BJ (cell line): ENCODE measurements around the gene CACNA2D2. TPM values are rescaled to one million over a fixed set of nuclear protein-coding genes. Genes with fewer than 3 reads are reported as not detected.

ENCODE experiments used
- CTCF ChIA-PET: fragments of 350-600 bp; formaldehyde crosslinking; extraction: SDS; loops from one replicate; lab custom pipeline; 2021; ENCODE audit warnings: antibody characterized with exemption, inconsistent platforms; lab: Yijun Ruan, JAX
- POLR2A ChIA-PET: fragments of 300-600 bp; sonication (Branson Sonifier 250); formaldehyde crosslinking; extraction: SDS; loops from one replicate; lab custom pipeline; 2021; ENCODE audit warnings: antibody characterized with exemption; lab: Charles Lee
- DNase-seq: peaks from one replicate; pipeline ENCODE4 v3.0.0-alpha.2; 2011; ENCODE audit warnings: low read depth
- H3K27me3 ChIP-seq: 2 replicates; pipeline ENCODE4 v1.6.0; 2011; ENCODE audit warnings: low read length; ENCODE audit not compliant: control insufficient read depth, insufficient read depth
- H3K36me3 ChIP-seq: 2 replicates; pipeline ENCODE4 v1.5.1; 2011; ENCODE audit warnings: low read length; ENCODE audit not compliant: control insufficient read depth, insufficient read depth
- H3K4me3 ChIP-seq: 2 replicates; pipeline ENCODE4 v1.5.1; 2011; ENCODE audit warnings: low read depth, mild to moderate bottlenecking, control low read depth, low read length
- polyA plus RNA-seq: library from polyadenylated mRNA; depleted of rRNA; stranded (reverse); fragments of >200 nt; gene quantifications from 2 replicates; pipeline ENCODE4 v1.2.3, GENCODE V29; 2011
- TF ChIP-seq, protein P1 (sequence below): IDR thresholded peaks from 2 replicates; pipeline ENCODE4 v1.5.1; 2011; ENCODE audit warnings: low read depth, mild to moderate bottlenecking, control low read depth, inconsistent platforms, low read length, moderate library complexity; ENCODE audit not compliant: insufficient read depth

Gene CACNA2D2
- polyA plus RNA-seq, 1 experiment: 0.11 TPM

DNA sequence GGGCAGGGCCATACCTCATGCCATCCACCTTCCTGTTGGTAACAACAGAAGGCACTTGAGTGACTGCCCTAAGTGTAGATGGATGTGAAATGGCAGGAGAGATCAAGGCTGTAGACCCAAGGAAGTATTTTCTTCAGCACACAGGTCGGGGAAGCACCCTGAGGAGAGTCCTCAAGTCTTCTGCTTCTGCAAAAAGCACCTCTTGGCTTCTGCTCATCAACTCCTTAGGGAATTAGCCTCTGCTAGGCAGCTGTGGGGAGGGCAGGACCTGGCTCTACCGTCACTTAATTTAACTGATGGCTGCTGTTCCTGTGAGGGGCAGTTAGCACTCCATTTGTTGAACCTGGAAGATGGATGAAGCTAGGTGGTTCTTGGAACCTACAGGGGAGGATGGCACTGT lies 6.9 kb upstream of the CACNA2D2 start:
- Histone ChIP-seq H3K36me3 (no peaks in the 10 kb centered on the region), H3K27me3 (peaks cover 30% of the 10 kb centered on the region), H3K4me3 (no peak overlapping the region)
- ChIA-PET POLR2A (no interaction called here), CTCF (no interaction called here)
- DNase-seq: no peak
- TF ChIP-seq, protein P1, sequence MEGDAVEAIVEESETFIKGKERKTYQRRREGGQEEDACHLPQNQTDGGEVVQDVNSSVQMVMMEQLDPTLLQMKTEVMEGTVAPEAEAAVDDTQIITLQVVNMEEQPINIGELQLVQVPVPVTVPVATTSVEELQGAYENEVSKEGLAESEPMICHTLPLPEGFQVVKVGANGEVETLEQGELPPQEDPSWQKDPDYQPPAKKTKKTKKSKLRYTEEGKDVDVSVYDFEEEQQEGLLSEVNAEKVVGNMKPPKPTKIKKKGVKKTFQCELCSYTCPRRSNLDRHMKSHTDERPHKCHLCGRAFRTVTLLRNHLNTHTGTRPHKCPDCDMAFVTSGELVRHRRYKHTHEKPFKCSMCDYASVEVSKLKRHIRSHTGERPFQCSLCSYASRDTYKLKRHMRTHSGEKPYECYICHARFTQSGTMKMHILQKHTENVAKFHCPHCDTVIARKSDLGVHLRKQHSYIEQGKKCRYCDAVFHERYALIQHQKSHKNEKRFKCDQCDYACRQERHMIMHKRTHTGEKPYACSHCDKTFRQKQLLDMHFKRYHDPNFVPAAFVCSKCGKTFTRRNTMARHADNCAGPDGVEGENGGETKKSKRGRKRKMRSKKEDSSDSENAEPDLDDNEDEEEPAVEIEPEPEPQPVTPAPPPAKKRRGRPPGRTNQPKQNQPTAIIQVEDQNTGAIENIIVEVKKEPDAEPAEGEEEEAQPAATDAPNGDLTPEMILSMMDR: no peak

DNA sequence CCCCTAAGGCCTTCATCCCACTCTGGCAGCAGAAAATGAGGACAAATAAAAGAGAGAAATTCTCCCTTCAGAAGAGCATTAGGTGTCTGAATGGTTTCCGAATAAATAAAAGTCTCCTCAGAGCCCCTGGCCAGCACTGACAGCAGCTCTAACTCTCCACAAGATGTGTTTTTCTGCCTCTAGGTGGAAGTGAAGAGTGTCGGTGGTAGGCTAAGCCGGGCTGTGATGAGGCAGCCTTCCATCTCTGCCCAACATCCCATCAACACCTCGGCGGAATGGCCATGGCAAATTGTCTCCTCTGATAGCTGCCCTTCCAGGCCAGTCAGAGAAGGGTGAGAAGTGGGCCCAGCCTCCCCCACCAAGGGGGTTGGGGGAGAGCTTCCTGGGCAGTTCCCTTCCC lies 6.3 kb upstream of the CACNA2D2 start:
- DNase-seq: no peak
- Histone ChIP-seq H3K4me3 (no peak overlapping the region), H3K36me3 (no peaks in the 10 kb centered on the region), H3K27me3 (peaks cover 34% of the 10 kb centered on the region)
- ChIA-PET CTCF (interaction anchor here (1.0 kb wide), 1 partner anchor 9 kb away, joined by 3 read pairs; no protein-coding TSS in a partner anchor), POLR2A (no interaction called here)
- TF ChIP-seq, protein P1: no peak

DNA sequence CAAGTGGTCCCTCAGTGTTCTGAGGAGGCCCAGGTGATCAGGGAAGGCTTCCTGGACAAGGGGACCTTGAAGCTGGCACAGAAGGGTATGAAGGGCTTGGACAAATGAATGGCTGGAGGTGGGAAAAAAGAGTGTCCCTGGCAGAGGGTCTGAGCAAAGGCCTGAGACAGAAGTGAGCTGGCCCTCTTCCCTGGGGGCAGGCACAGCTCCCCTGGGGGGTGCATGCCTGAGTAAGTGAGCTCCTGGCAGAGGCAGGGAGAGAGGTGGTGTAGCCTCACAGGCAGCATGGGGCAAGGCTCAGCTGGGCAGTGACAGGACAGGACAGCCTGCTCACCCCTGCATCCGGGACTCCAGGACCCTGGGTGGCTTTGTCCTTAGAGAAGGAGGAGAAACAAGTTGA lies 5.4 kb upstream of the CACNA2D2 start:
- TF ChIP-seq, protein P1: no peak
- Histone ChIP-seq H3K27me3 (peaks cover 34% of the 10 kb centered on the region), H3K36me3 (no peaks in the 10 kb centered on the region), H3K4me3 (no peak overlapping the region)
- ChIA-PET POLR2A (no interaction called here), CTCF (interaction anchor here (1.0 kb wide), 1 partner anchor 10 kb away, joined by 3 read pairs; no protein-coding TSS in a partner anchor)
- no peak for DNase-seq

DNA sequence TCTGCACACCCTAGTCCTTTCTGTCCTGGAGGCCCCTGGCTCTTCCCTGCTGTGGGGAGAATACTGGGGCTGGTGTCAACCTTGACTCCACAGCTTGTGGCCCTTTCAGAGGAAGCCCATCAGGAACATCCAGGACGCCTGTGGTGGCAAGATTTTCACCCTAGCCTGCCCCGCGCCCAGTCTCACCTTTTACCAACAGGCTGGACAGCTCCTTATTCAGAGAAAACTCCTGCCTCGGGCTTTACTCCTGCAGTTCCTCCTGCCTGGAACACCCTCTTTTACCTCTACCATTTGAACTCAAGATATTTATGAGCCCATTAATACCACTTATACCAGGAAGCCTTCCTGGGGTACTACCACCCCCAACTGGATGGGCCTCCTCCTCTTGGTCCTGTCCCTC lies 2.7 kb upstream of the CACNA2D2 start:
- Histone ChIP-seq H3K4me3 (no peak overlapping the region), H3K36me3 (no peaks in the 10 kb centered on the region), H3K27me3 (peaks cover 42% of the 10 kb centered on the region)
- TF ChIP-seq, protein P1: no peak
- ChIA-PET CTCF (interaction anchor here (0.9 to 1.5 kb wide), 2 partner anchors 13 to 35 kb away, joined by 3 read pairs; no protein-coding TSS in a partner anchor), POLR2A (no interaction called here)
- no peak for DNase-seq

DNA sequence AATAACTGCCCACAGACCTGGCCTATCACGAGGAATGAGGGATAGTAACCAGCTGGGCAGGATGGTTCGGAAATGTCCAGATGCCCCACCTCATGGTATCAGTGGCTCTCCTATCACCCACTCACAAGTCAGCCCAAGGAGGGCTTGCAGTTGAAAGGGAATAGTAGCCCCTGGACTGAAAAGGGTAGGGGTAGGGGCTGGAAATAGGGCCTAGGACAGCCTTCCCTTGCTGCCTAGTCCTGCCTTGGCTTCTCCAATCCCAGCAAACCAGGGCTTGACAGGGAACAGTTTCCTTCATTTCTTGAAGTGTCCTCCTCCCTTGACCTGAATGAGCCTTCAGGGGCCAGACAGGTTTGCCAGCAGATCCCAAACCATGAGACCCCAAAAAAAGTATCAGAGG lies 1.2 kb upstream of the CACNA2D2 start:
- Histone ChIP-seq H3K36me3 (no peaks in the 10 kb centered on the region), H3K27me3 (peaks cover 42% of the 10 kb centered on the region), H3K4me3 (no peak overlapping the region)
- ChIA-PET POLR2A (no interaction called here), CTCF (interaction anchor here (1.1 kb wide), 1 partner anchor 39 kb away, joined by 3 read pairs; no protein-coding TSS in a partner anchor)
- no peak for DNase-seq
- TF ChIP-seq, protein P1: no peak
